HG03103 (cell line): ENCODE data around the gene IGLON5.

Source experiments
- ATAC-seq: cut with Tn5 transposase; IDR thresholded peaks from one replicate; pipeline ENCODE4 v1.9.1; 2021; ENCODE audit warnings: low read depth; ENCODE audit not compliant: unreplicated experiment

The IGLON5 gene

DNA sequence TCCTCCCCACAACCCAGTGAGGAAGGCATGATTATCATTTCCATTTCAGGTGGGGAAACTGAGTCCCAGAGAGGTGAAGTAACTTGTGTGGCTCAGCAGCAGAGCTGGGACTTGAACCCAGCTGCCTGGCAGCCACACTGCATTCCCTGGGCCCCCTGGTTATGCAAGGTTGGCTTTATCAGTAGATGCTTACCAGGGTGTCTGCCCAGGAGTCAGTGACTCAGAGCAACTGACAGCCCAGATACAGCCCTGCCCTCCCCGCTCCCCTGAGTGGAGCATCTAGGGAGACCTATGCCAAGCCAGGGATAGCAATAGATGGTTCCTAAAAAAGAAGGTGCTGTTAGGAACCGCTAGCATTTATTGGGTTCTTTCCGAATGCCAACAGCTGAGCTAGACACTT lies 5.9 kb downstream of the IGLON5 start:
- no peak for ATAC-seq

- no peak for ATAC-seq
Observed at GRCh38 chr19:51317968-51318367, 6.5 kb downstream of the IGLON5 start.

DNA sequence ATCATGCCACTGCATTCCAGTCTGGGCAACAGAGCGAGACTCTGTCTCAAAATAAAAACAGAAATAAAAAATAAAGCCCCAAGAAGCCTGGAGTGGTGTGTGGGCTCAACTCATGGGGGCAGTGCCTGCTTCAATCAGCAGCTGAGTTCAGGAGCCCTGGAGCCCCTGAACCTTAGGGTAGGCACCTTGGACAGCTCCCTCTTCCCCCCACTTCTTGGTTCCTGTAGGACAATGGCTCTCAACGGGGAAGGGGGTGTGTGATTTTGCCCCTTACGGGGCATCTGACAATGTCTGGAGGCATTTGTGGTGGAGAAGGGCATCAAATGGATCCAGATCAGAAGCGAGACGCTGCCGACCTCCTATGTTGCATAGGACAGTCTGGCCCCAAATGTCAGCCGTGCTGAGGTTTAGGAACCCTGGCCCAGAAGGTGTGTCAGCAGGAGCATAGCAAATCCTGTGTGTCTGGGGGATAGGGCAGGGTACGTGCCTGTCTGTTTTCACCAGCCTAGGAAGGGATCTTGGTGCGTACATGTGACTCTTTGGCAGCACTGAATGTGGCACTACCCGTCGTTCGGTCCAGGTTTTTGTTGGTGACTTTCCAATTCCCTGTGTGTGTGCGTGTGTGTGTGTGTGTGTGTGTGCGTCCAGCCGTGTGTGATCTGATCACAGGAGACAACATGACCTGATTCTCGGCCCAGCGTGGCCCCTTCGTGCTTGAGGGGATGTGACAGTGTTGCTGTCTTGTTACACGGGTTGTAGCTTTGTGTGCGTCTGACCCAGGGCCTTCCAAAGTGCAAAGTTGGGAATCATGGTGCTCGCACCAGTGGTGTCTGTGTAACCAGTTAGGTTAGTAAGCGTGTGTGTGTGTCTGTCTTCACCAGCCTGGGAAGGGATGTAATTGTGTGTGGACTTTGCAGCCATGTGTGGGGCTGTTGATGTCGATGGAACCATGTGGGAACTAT lies 7.5 kb downstream of the IGLON5 start:
- ATAC-seq, result no peak

GRCh38 chr19:51319649-51320279 lies 8.3 kb downstream of the IGLON5 start:
- ATAC-seq, result no peak

- ATAC-seq, result no peak
Observed at GRCh38 chr19:51320280-51320657, 8.8 kb downstream of the IGLON5 start.

DNA sequence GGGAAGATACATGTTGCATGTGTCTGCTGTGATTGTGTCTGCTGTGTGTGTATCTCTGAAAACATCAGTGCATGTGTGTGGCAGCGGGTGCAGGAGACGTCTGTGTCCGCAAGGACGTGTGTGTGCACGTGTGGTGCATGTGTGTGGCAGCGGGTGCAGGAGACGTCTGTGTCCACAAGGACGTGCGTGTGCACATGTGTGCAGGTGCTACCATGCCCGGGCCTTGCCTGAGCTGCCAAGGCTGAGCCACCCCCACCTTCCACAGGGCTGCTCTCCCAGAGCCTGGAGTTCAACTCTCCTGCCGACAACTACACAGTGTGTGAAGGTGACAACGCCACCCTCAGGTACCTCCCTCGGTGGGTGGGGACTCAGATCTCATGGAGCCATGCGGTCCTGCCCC lies 10.4 kb downstream of the IGLON5 start:
- no peak for ATAC-seq

GRCh38 chr19:51323481-51324166 lies 12.2 kb downstream of the IGLON5 start:
- ATAC-seq, result no peak

DNA sequence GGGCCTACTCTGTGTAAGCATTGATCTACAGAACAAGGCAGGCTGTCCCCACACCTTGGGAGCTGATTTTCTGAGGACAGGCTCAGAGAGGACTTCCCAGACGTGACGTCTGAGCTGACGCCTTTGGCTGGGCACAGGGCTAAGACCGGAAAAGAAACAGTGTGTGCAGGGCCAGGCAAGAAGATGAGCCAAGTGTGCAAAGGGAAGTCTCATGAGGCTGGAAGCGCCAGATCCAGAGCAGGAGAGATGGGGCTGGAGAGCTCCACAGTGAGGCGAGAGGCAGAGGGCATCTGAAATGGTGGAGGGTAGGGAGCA lies 12.7 kb downstream of the IGLON5 start:
- ATAC-seq, result no peak

DNA sequence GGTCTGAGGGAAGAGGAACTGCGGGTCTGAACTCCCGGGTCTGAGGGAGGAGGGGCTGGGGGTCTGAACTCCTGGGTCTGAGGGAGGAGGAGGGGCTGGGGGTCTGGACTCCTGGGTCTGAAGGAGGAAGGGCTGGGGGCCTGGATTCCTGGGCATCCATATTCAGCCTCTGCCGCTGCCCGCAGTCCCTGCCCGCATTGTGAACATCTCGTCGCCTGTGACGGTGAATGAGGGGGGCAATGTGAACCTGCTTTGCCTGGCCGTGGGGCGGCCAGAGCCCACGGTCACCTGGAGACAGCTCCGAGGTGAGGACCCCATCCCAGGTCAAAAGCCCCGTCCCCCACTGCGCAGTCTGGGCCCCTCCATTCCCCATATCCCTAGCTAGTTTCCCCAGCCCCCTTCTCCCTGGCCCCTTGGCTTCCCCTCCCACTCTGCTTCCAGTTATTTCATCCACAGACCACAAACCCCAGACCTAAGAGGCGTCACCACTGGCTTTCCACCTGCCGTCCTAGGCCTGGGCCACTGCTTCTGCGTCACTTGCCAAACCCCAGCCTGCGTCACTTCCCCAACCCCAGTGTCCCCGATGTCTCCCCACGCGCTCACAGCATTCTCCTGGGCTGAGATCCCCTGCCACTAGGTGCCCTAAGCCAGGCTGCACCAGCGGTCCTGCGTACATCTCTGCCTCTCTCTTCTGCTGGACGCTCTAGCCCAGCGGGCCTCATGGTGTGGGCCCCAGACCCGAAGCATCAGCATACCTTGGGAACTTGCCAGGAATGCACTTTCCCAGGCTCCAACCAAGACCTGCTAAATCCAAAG lies 13.9 kb downstream of the IGLON5 start:
- no peak for ATAC-seq

GRCh38 chr19:51326216-51327065 lies 15.0 kb downstream of the IGLON5 start:
- ATAC-seq, result no peak

GRCh38 chr19:51327066-51328001 lies 15.9 kb downstream of the IGLON5 start:
- no peak for ATAC-seq

GRCh38 chr19:51329411-51329810 lies 18.0 kb downstream of the IGLON5 start:
- no peak for ATAC-seq

DNA sequence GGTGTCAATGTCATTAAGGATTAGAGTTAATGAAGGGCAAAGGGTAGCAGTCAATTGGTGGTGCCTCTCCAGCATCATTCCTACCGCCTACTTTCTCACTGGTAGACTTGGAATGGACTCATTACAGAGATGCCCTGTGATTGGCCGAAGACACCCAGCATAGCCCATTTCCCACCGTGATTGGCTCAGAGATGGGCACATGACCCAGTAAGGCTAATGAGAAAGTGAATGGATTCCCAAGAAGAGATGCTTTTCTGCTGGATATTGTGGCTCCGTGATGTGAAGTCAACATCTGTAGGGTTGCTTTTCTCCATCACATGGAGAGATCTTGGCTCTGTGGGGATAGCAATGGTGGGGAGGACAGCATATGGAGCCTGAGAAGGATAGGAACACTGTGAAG lies 18.9 kb downstream of the IGLON5 start:
- no peak for ATAC-seq

GRCh38 chr19:51331193-51331592 lies 19.7 kb downstream of the IGLON5 start:
- ATAC-seq, result no peak

DNA sequence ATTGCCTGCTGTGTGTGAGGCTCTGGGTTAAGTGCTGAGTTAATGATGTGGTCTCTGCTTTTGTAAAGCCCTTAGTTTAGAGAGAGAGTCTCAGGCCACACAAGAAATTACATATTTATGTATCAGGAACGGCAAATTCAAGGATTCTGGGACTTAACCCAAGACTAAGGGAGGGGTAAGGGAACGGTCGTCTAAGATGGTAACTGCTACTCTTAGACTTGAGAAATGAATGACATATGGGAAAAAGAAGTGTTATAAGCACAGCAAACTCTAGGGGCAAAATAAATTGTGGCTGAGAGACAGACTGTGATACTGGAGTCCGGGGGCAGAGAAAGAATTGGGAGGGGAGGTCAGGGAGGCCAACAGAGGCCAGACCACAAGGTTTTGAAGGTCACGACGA lies 20.3 kb downstream of the IGLON5 start:
- ATAC-seq, result no peak

GRCh38 chr19:51333836-51334460 lies 22.5 kb downstream of the IGLON5 start:
- ATAC-seq, result no peak

- no peak for ATAC-seq
Observed at GRCh38 chr19:51337141-51337860, 25.9 kb downstream of the IGLON5 start.
